Activated B cell treated with CpG ODN at 0.5 μM for 24 hours (primary cell): Measurements from ENCODE around the gene DUS2. TPM values are rescaled to one million over a fixed set of nuclear protein-coding genes. Genes with fewer than 3 reads are reported as not detected.

Experiments used
- ATAC-seq: fragments of 200-7000 bp; cut with Tn5 transposase; one replicate; pipeline ENCODE4 v1.10.0; 2021; ENCODE audit warnings: low read depth, mild to moderate bottlenecking, moderate library complexity
- CTCF ChIA-PET: fragments of 350-600 bp; sonication (Branson Sonifier 250); formaldehyde crosslinking; loops from one replicate; lab custom pipeline; 2021; ENCODE audit warnings: antibody characterized with exemption; lab: Charles Lee
- POLR2A ChIA-PET: fragments of 350-600 bp; sonication (Branson Sonifier 250); formaldehyde crosslinking; loops from one replicate; lab custom pipeline; 2021; ENCODE audit warnings: antibody characterized with exemption; lab: Charles Lee
- DNase-seq: peaks from one replicate; pipeline ENCODE4 v3.0.0; 2022
- H3K27ac Mint-ChIP-seq: one replicate; pipeline ENCODE4 v1.8.0; 2020; ENCODE audit warnings: mixed read lengths
- H3K27me3 Mint-ChIP-seq: one replicate; pipeline ENCODE4 v1.8.0; 2021; ENCODE audit warnings: mixed read lengths
- H3K36me3 Mint-ChIP-seq: one replicate; pipeline ENCODE4 v1.8.0; 2021; ENCODE audit warnings: low read depth, mixed read lengths
- H3K4me1 Mint-ChIP-seq: one replicate; pipeline ENCODE4 v1.8.0; 2021; ENCODE audit warnings: mixed read lengths
- H3K4me3 Mint-ChIP-seq: one replicate; pipeline ENCODE4 v1.8.0; 2020; ENCODE audit warnings: mild to moderate bottlenecking, mixed read lengths
- H3K9me3 Mint-ChIP-seq: one replicate; pipeline ENCODE4 v1.8.0; 2020; ENCODE audit warnings: mixed read lengths
- CTCF ChIP-seq: fragments of 200-600 bp; IDR thresholded peaks from one replicate; pipeline ENCODE4 v1.8.0; 2022; ENCODE audit warnings: antibody characterized with exemption, mild to moderate bottlenecking
- intact Hi-C: fragments of 100-400 bp; cut with micrococcal nuclease; formaldehyde crosslinking; loops from one replicate; pipeline ENCODE4 v1.15.1; 2024
- total RNA-seq: library from RNA; stranded (reverse); gene quantifications from 2 replicates; pipeline ENCODE4 v1.2.3, GENCODE V29; 2022

Gene DUS2
- total RNA-seq, 1 donor from 2014 or later: 62.0 TPM

GRCh38 chr16:68040506-68041288, 17.6 kb downstream of the DUS2 start:
- Mint-ChIP-seq H3K27me3 (no peaks in the 10 kb centered on the region), H3K4me1 (peaks cover 63% of the 10 kb centered on the region), H3K4me3 (peak overlapping the region; percentile 77), H3K27ac (peak overlapping the region; percentile 86), H3K9me3 (no peaks in the 10 kb centered on the region), H3K36me3 (peaks cover 37% of the 10 kb centered on the region)
- CTCF ChIA-PET: interaction anchor here (0.6 to 5.1 kb wide), 42 partner anchors 9 to 550 kb away, joined by 3 to 79 read pairs (median 4); partner anchors contain the start of genes DDX28, DPEP2, DUS2 and LCAT
- peak; percentile 73 for TF ChIP-seq CTCF
- POLR2A ChIA-PET: interaction anchor here (0.6 to 4.4 kb wide), 15 partner anchors 10 to 195 kb away, joined by 3 to 44 read pairs (median 5); partner anchors contain the start of genes DDX28, DPEP2, DUS2 and PSMB10
- ATAC-seq: peak; percentile 77
- intact Hi-C loops: loop anchor here (1.0 to 5.0 kb wide), 11 partner anchors 17 to 548 kb away; partner anchors contain the start of genes DDX28, DUS2, PSMB10 and SLC12A4
- peak; percentile 82 for DNase-seq

GRCh38 chr16:68041783-68042182, 18.7 kb downstream of the DUS2 start:
- DNase-seq: no peak
- intact Hi-C loops: loop anchor here (2.0 to 5.0 kb wide), 4 partner anchors 33 to 549 kb away; no protein-coding TSS in a partner anchor
- no peak for TF ChIP-seq CTCF
- no peaks in the 10 kb centered on the region for H3K27me3 Mint-ChIP-seq
- ATAC-seq: no peak
- no peaks in the 10 kb centered on the region for H3K9me3 Mint-ChIP-seq
- peaks cover 41% of the 10 kb centered on the region for H3K36me3 Mint-ChIP-seq
- no peak overlapping the region for H3K4me3 Mint-ChIP-seq
- no peak overlapping the region for H3K27ac Mint-ChIP-seq
- H3K4me1 Mint-ChIP-seq: peaks cover 63% of the 10 kb centered on the region
- ChIA-PET POLR2A (no interaction called here), CTCF (interaction anchor here (1.2 to 5.1 kb wide), 6 partner anchors 10 to 369 kb away, joined by 4 to 79 read pairs (median 20); partner anchors contain the start of genes NRN1L and PSMB10)

DNA sequence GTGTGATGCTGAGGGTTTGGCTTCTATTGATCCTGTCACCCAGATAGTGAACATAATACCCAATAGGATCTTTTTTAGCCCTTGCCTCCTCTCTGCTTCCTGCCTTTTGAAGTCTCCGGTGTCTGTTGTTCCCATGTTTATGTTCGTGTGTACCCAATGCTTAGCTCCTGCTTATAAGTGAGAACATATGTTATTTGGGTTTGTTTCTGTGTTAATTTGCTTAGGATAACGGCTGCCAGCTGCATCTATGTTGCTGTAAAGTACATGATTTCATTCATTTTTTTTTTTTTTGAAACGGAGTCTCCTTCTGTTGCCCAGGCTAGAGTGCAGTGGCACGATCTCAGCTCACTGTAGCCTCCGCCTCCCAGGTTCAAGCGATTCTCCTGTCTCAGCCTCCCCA, 23.0 kb downstream of the DUS2 start:
- Mint-ChIP-seq H3K4me3 (no peak overlapping the region), H3K9me3 (no peaks in the 10 kb centered on the region), H3K4me1 (peaks cover 47% of the 10 kb centered on the region), H3K36me3 (peaks cover 60% of the 10 kb centered on the region), H3K27me3 (no peaks in the 10 kb centered on the region), H3K27ac (peak overlapping the region; percentile 27)
- ChIA-PET POLR2A (interaction anchor here (0.7 kb wide), 1 partner anchor 88 kb away, joined by 3 read pairs; no protein-coding TSS in a partner anchor), CTCF (interaction anchor here (1.6 kb wide), 1 partner anchor 162 kb away, joined by 4 read pairs; no protein-coding TSS in a partner anchor)
- intact Hi-C loops: no loop called here
- DNase-seq (no peak), ATAC-seq (no peak)
- no peak for TF ChIP-seq CTCF

DNA sequence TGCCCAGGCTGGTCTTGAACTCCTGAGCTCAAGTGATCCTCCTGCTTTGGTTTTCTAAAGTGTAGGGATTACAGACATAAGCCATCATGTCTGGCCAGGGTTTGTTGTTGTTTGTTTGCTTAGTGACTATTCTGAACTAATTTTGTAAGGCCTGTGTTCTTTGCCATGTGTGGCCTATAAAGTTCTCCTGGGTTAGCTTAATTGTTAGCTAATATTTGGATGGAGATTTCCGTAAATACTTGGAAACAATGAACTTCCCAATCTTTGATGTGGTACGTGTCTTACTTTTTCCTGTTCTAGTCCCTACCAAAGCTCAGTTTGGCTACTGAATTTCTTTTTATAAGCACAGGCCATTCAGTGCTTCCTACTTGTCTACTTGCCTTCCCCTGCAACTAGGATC, 24.9 kb downstream of the DUS2 start:
- ATAC-seq: no peak
- POLR2A ChIA-PET: interaction anchor here (0.7 kb wide), 1 partner anchor 241 kb away, joined by 3 read pairs; no protein-coding TSS in a partner anchor

More for the DNA sequence above, 24.9 kb downstream of the DUS2 start:
- Mint-ChIP-seq H3K4me3 (no peak overlapping the region), H3K4me1 (peaks cover 36% of the 10 kb centered on the region), H3K27me3 (no peaks in the 10 kb centered on the region), H3K9me3 (no peaks in the 10 kb centered on the region), H3K27ac (peak overlapping the region; percentile 30), H3K36me3 (peaks cover 67% of the 10 kb centered on the region)
- DNase-seq: no peak
- CTCF ChIA-PET: no interaction called here
- intact Hi-C loops: no loop called here
- TF ChIP-seq CTCF: no peak
